Suprapubic skin (tissue), 4 donors: ENCODE results near the gene INPP5A. TPM values are rescaled to one million over a fixed set of nuclear protein-coding genes. Genes with fewer than 3 reads are reported as not detected.

ENCODE experiments used
- DNase-seq, 2 donors: peaks; one replicate each; pipeline ENCODE4 v3.0.0-alpha.2; 2019; ENCODE audit warnings: low spot score in 2 of 2
- H3K27ac ChIP-seq: fragments of 200-600 bp; sonication (generic); one replicate; pipeline ENCODE4 v1.5.1; 2019
- H3K27me3 ChIP-seq: fragments of 200-600 bp; sonication (generic); one replicate; pipeline ENCODE4 v1.5.1; 2019
- H3K36me3 ChIP-seq: fragments of 200-600 bp; sonication (generic); one replicate; pipeline ENCODE4 v1.5.1; 2019
- H3K4me1 ChIP-seq: fragments of 200-600 bp; sonication (generic); one replicate; pipeline ENCODE4 v1.5.1; 2019
- H3K4me3 ChIP-seq: fragments of 200-600 bp; sonication (generic); one replicate; pipeline ENCODE4 v1.5.1; 2019; ENCODE audit warnings: mild to moderate bottlenecking
- H3K9me3 ChIP-seq: fragments of 200-600 bp; sonication (generic); one replicate; pipeline ENCODE4 v1.5.1; 2019
- CTCF ChIP-seq, 2 donors: fragments of 200-600 bp in 1 of 2; fragments of 450-650 bp in 1 of 2; sonication (generic) in 1 of 2; IDR thresholded peaks; one replicate each; pipeline ENCODE4 v1.5.1; 2016 to 2019; ENCODE audit warnings: antibody characterized with exemption in 2 of 2, mild to moderate bottlenecking in 1 of 2, moderate library complexity in 1 of 2
- EP300 ChIP-seq: sonication (generic); formaldehyde crosslinking; IDR thresholded peaks from one replicate; pipeline ENCODE4 v1.6.1; 2017; ENCODE audit warnings: antibody characterized with exemption
- POLR2A ChIP-seq, 2 donors: fragments of 450-650 bp; IDR thresholded peaks; one replicate each; pipeline ENCODE4 v1.6.1; 2017; ENCODE audit warnings: antibody characterized with exemption in 2 of 2, mild to moderate bottlenecking in 2 of 2, moderate library complexity in 2 of 2
- POLR2AphosphoS5 ChIP-seq, 3 donors: sonication (generic); formaldehyde crosslinking; IDR thresholded peaks; one replicate each; pipeline ENCODE4 v1.6.1; 2017; ENCODE audit warnings: antibody characterized with exemption in 3 of 3
- WGBS: methylation state at CpG from one replicate; pipeline ENCODE4 v1.1.5; 2018; 5-methylcytosine and 5-hydroxymethylcytosine counted together
- total RNA-seq, 4 donors: library from RNA; depleted of rRNA; stranded (reverse); fragments of >200 nt; gene quantifications; one replicate each; pipeline ENCODE4 v1.1.0, GENCODE V29; 2016

INPP5A gene
- total RNA-seq, 4 donors from 2014 or later: 28.1 to 39.1 (median 32.3) TPM

GRCh38 chr10:132735923-132736391 is 198.4 kb downstream of the INPP5A start:
- no peaks in the 10 kb centered on the region for H3K4me1 ChIP-seq
- TF ChIP-seq POLR2AphosphoS5 (IDR thresholded peaks at IDR 0.05) (no peak), EP300 (no peak), CTCF (IDR thresholded peaks at IDR 0.05) (no peak), POLR2A (IDR thresholded peaks at IDR 0.05) (no peak)
- no peak overlapping the region for H3K27ac ChIP-seq
- H3K4me3 ChIP-seq: no peak overlapping the region
- H3K9me3 ChIP-seq: no peaks in the 10 kb centered on the region
- 93% methylated on average over 24 of the region's 24 CpGs for WGBS
- DNase-seq: no peak
- H3K36me3 ChIP-seq: peaks cover 30% of the 10 kb centered on the region
- no peaks in the 10 kb centered on the region for H3K27me3 ChIP-seq

GRCh38 chr10:132737390-132738048 is 199.9 kb downstream of the INPP5A start:
- H3K4me1 ChIP-seq: no peaks in the 10 kb centered on the region
- DNase-seq: no peak
- no peaks in the 10 kb centered on the region for H3K9me3 ChIP-seq
- no peak for TF ChIP-seq CTCF (IDR thresholded peaks at IDR 0.05)
- no peak for TF ChIP-seq EP300
- no peak for TF ChIP-seq POLR2A (IDR thresholded peaks at IDR 0.05)
- no peak for TF ChIP-seq POLR2AphosphoS5 (IDR thresholded peaks at IDR 0.05)
- WGBS: 89% methylated on average over 14 of the region's 16 CpGs
- no peaks in the 10 kb centered on the region for H3K27me3 ChIP-seq
- H3K27ac ChIP-seq: no peak overlapping the region
- H3K4me3 ChIP-seq: no peak overlapping the region
- H3K36me3 ChIP-seq: peaks cover 28% of the 10 kb centered on the region

GRCh38 chr10:132738454-132739224 is 201.1 kb downstream of the INPP5A start:
- H3K4me1 ChIP-seq: no peaks in the 10 kb centered on the region
- 94% methylated on average over 10 of the region's 25 CpGs for WGBS
- TF ChIP-seq POLR2AphosphoS5 (IDR thresholded peaks at IDR 0.05): no peak
- no peak for TF ChIP-seq EP300
- no peak for TF ChIP-seq POLR2A (IDR thresholded peaks at IDR 0.05)
- TF ChIP-seq CTCF (IDR thresholded peaks at IDR 0.05): no peak
- peaks cover 25% of the 10 kb centered on the region for H3K36me3 ChIP-seq
- H3K27me3 ChIP-seq: no peaks in the 10 kb centered on the region
- H3K27ac ChIP-seq: no peak overlapping the region
- DNase-seq: no peak
- H3K9me3 ChIP-seq: no peaks in the 10 kb centered on the region
- no peak overlapping the region for H3K4me3 ChIP-seq

- H3K36me3 ChIP-seq: peaks cover 19% of the 10 kb centered on the region
- H3K4me3 ChIP-seq: no peak overlapping the region
- no peak for DNase-seq
Measured at GRCh38 chr10:132739225-132739613, 201.6 kb downstream of the INPP5A start.

More at GRCh38 chr10:132739225-132739613, 201.6 kb downstream of the INPP5A start:
- TF ChIP-seq POLR2AphosphoS5 (IDR thresholded peaks at IDR 0.05): no peak
- TF ChIP-seq POLR2A (IDR thresholded peaks at IDR 0.05): no peak
- no peak for TF ChIP-seq CTCF (IDR thresholded peaks at IDR 0.05)
- TF ChIP-seq EP300: no peak
- Histone ChIP-seq H3K27me3 (no peaks in the 10 kb centered on the region), H3K4me1 (no peaks in the 10 kb centered on the region), H3K27ac (no peak overlapping the region), H3K9me3 (no peaks in the 10 kb centered on the region)
- WGBS: 95% methylated on average over 8 of the region's 14 CpGs
